ENCODE data around the gene TRIP4. TPM values are rescaled to one million over a fixed set of nuclear protein-coding genes. Genes with fewer than 3 reads are reported as not detected.

Gene TRIP4
- total RNA-seq, 1 experiment from 2014 or later = 21.7 TPM

GRCh38 chr15:64429448-64429847, 41.8 kb downstream of the TRIP4 start:
- H3K4ac ChIP-seq (ENCODE audit: low read depth, low read length) = no peak overlapping the region
- H4K5ac ChIP-seq (ENCODE audit: insufficient read length, low read depth, low read length) = no peak overlapping the region
- no peak overlapping the region for H4K91ac ChIP-seq (ENCODE audit: insufficient read length, low read depth, low read length)
- no peak overlapping the region for H3K14ac ChIP-seq (ENCODE audit: insufficient read depth, low read length)
- H3K23me2 ChIP-seq (ENCODE audit: insufficient read length, low read depth, low read length, poor library complexity, severe bottlenecking) = no peaks in the 10 kb centered on the region
- H2BK20ac ChIP-seq (ENCODE audit: low read depth, low read length, poor library complexity, severe bottlenecking) = no peak overlapping the region
- no peak overlapping the region for H3K27ac ChIP-seq (ENCODE audit: insufficient read length, low read depth, low read length)
- H3K4me1 ChIP-seq (ENCODE audit: insufficient read depth, low read length) = no peaks in the 10 kb centered on the region
- no peaks in the 10 kb centered on the region for H4K20me1 ChIP-seq (ENCODE audit: control insufficient read depth, insufficient read depth, insufficient read length)
- no peaks in the 10 kb centered on the region for H3K79me2 ChIP-seq (ENCODE audit: insufficient read depth, low read length)
- peaks cover 3 to 30% (median 10%) of the 10 kb centered on the region in 3 experiments; a peak in 4 of 7 replicates for H3K36me3 Mint-ChIP-seq (ENCODE audit: insufficient read depth in 1 of 3, low read depth in 3 of 3)
- H2BK120ac ChIP-seq (ENCODE audit: low read depth, low read length, poor library complexity, severe bottlenecking) = no peak overlapping the region
- no peak overlapping the region for H3K4me2 ChIP-seq (ENCODE audit: insufficient read depth, insufficient read length, low read length)
- H3K4me3 Mint-ChIP-seq = no peak overlapping the region
- no peak overlapping the region for H3K56ac ChIP-seq (ENCODE audit: insufficient read length, low read depth, low read length)
- H3K27me3 Mint-ChIP-seq (ENCODE audit: low read depth) = peaks cover 7% of the 10 kb centered on the region
- no peak overlapping the region for H2AK5ac ChIP-seq (ENCODE audit: insufficient read length, low read length)
- no peak overlapping the region for H3K23ac ChIP-seq (ENCODE audit: insufficient read length, low read depth, low read length)
- no peak overlapping the region for H3T11ph ChIP-seq (ENCODE audit: low read length)
- H2BK5ac ChIP-seq (ENCODE audit: insufficient read length, low read length) = no peak overlapping the region
- no peak for DNase-seq
- H3K27me3 ChIP-seq (ENCODE audit: insufficient read depth, low read length) = no peaks in the 10 kb centered on the region
- no peak overlapping the region; a peak in 1 of 7 replicates for H3K27ac Mint-ChIP-seq
- no peak overlapping the region for H3K18ac ChIP-seq (ENCODE audit: insufficient read length, low read depth, low read length)
- H2AFZ ChIP-seq (ENCODE audit: low read length) = no peak overlapping the region
- H3K4me1 Mint-ChIP-seq = peaks cover 13 to 14% of the 10 kb centered on the region in 2 experiments
- no peak overlapping the region for H2BK12ac ChIP-seq (ENCODE audit: insufficient read length, low read depth, low read length)
- TF ChIP-seq CTCF (conservative IDR thresholded peaks at IDR 0.05) = no peak
- no peaks in the 10 kb centered on the region for H3K9me3 ChIP-seq (ENCODE audit: control insufficient read depth, low read depth, low read length)
- no peaks in the 10 kb centered on the region for H3K79me1 ChIP-seq (ENCODE audit: insufficient read depth, low read depth, low read length, poor library complexity, severe bottlenecking)
- H4K8ac ChIP-seq (replicated peaks; ENCODE audit: insufficient read length, low read depth, low read length) = no peak overlapping the region
- no peak overlapping the region for H3K9ac ChIP-seq (ENCODE audit: extremely low read depth, insufficient read length, low read length)
- H3K9me3 Mint-ChIP-seq = no peaks in the 10 kb centered on the region
- H2BK15ac ChIP-seq (ENCODE audit: low read depth, low read length) = no peak overlapping the region
